ENCODE results near the gene EPHB3. TPM values are rescaled to one million over a fixed set of nuclear protein-coding genes. Genes with fewer than 3 reads are reported as not detected.
A peak's percentile ranks its signal among the peaks of the same experiment; 100 is the strongest.

The EPHB3 gene
- total RNA-seq (under 1 TPM; 0.19 to 0.22 TPM), total RNA-seq (0 to 1.7 (median 0.26) reads per million in 172 experiments)
- 0.24 TPM for polyA plus RNA-seq (2013, experiment 1 of 2)
- 0.80 TPM for polyA plus RNA-seq (2013, experiment 2 of 2)

- Mint-ChIP-seq H3K36me3 (ENCODE audit: low read depth) (no peaks in the 10 kb centered on the region), H3K9me3 (no peaks in the 10 kb centered on the region), H3K27ac (peak within 1 kb of the TSS; percentile 50), H3K27me3 (peaks cover 41% of the 10 kb centered on the region), H3K4me3 (peak within 1 kb of the TSS; percentile 72), H3K4me1 (ENCODE audit: low read depth) (peaks cover 49% of the 10 kb centered on the region)
- Histone ChIP-seq H3K36me3 (ENCODE audit: insufficient read depth, low read length) (no peaks in the 10 kb centered on the region), H3K4me1 (ENCODE audit: insufficient read depth, low read length) (peaks cover 61% of the 10 kb centered on the region), H3K4me3 (ENCODE audit: low read length) (peak within 1 kb of the TSS; percentile 53), H3K27me3 (ENCODE audit: control insufficient read depth in 1 of 2, insufficient read depth in 2 of 2, low read length in 2 of 2) (peaks cover 18 to 42% of the 10 kb centered on the region in 2 experiments), H3K9me3 (ENCODE audit: control insufficient read depth in 1 of 2, insufficient read depth in 1 of 2, low read length in 2 of 2) (peaks cover 0 to 6% of the 10 kb centered on the region in 2 experiments), H3K27ac (ENCODE audit: low read depth in 1 of 2, low read length in 2 of 2) (no peak within 1 kb of the TSS)
- intact Hi-C loops (cut with DNase I, micrococcal nuclease), result loop anchor here (1.0 kb wide), 2 partner anchors 166 to 216 kb away; no protein-coding TSS in a partner anchor
- ChIA-PET POLR2A (interaction anchor here (0.6 to 1.6 kb wide), 19 partner anchors 11 to 1156 kb away, joined by 3 to 19 read pairs (median 3); partner anchors contain the start of genes CLCN2, MAGEF1 and POLR2H), CTCF (interaction anchor here (0.7 to 2.4 kb wide), 20 partner anchors 11 to 254 kb away, joined by 3 to 16 read pairs (median 4); no protein-coding TSS in a partner anchor)
- DNase-seq (peak; percentile 84 to 94 (median 86)), ATAC-seq (ENCODE audit: poor library complexity) (peak; percentile 81)
- TF ChIP-seq CTCF (IDR thresholded peaks at IDR 0.05), result peak; percentile 99
These were observed at the start of gene EPHB3 for GRCh38 chr3:184561061-184561912. EPHB3 (plus strand) TSS chr3:184561785; CDS start chr3:184562236, 451 bp downstream.

- Mint-ChIP-seq H3K27ac (no peak overlapping the region), H3K4me3 (no peak overlapping the region), H3K4me1 (ENCODE audit: low read depth) (peaks cover 5% of the 10 kb centered on the region), H3K36me3 (ENCODE audit: low read depth) (no peaks in the 10 kb centered on the region), H3K27me3 (peaks cover 74% of the 10 kb centered on the region), H3K9me3 (no peaks in the 10 kb centered on the region)
- ATAC-seq (ENCODE audit: poor library complexity), result no peak
- Histone ChIP-seq H3K27ac (ENCODE audit: low read depth in 1 of 2, low read length in 2 of 2) (no peak overlapping the region), H3K4me1 (ENCODE audit: insufficient read depth, low read length) (peaks cover 14% of the 10 kb centered on the region), H3K4me3 (ENCODE audit: low read length) (no peak overlapping the region), H3K9me3 (ENCODE audit: control insufficient read depth in 1 of 2, insufficient read depth in 1 of 2, low read length in 2 of 2) (peaks cover 0 to 5% of the 10 kb centered on the region in 2 experiments), H3K27me3 (ENCODE audit: control insufficient read depth in 1 of 2, insufficient read depth in 2 of 2, low read length in 2 of 2) (peaks cover 32 to 56% of the 10 kb centered on the region in 2 experiments), H3K36me3 (ENCODE audit: insufficient read depth, low read length) (no peaks in the 10 kb centered on the region)
- POLR2A ChIA-PET, result interaction anchor here (3.3 kb wide), 1 partner anchor 13 kb away, joined by 33 read pairs; no protein-coding TSS in a partner anchor
- CTCF ChIA-PET, result interaction anchor here (1.4 kb wide), 1 partner anchor 161 kb away, joined by 3 read pairs; no protein-coding TSS in a partner anchor
- no peak for TF ChIP-seq CTCF (IDR thresholded peaks at IDR 0.05)
- intact Hi-C loops (cut with DNase I, micrococcal nuclease), result loop anchor here in 1 of 2 experiments (1.0 to 10.0 kb wide), 6 partner anchors 30 to 368 kb away; no protein-coding TSS in a partner anchor
- DNase-seq, result no peak
These were observed 49.0 kb upstream of the EPHB3 start for GRCh38 chr3:184512621-184513020.
